ENCODE results near the gene TMEM120B. TPM values are rescaled to one million over a fixed set of nuclear protein-coding genes. Genes with fewer than 3 reads are reported as not detected.

Gene TMEM120B
- total RNA-seq, 1 donor from 2014 or later = 8.5 TPM

DNA sequence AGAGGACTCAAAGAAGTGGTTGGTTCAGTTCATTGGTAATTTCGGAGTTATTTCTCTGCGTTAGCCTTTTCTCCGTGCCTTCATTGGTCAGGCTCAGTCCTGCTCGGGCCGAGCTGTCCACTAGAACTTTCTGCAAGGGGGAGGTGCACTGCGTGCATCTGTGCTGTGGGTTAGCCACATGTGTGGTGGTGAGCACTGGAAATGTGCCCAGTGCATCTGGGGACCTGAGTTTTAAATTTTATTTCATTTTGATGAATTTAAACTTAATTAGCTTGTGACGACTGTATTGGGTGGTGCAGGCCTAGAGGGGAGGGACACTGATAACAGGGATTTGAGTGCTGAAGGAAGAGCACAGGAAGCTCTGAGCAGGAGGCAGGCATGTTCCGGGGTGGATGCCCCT, 115.8 kb downstream of the TMEM120B start:
- intact Hi-C loops (cut with micrococcal nuclease) = no loop called here

DNA sequence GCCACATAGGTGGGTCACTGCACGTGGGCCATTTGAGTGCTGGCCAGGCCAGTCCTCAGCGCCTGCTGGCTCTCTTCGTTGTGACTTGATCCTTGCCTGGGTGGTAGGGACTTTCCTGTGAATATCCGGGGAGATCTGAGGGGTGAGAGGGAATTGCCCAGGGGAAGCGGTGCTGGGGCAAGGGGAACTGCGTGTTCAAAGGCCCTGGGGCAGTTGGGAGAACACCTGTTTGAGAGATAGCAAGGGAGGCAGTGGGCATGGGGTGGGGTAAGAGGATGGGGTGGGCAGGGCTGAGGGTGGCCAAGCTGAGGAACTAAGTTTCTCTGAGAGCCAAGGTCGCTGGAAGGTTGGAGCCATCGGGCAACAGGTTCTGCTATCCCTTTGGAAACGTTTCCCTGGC, 116.3 kb downstream of the TMEM120B start:
- intact Hi-C loops (cut with micrococcal nuclease) = no loop called here

DNA sequence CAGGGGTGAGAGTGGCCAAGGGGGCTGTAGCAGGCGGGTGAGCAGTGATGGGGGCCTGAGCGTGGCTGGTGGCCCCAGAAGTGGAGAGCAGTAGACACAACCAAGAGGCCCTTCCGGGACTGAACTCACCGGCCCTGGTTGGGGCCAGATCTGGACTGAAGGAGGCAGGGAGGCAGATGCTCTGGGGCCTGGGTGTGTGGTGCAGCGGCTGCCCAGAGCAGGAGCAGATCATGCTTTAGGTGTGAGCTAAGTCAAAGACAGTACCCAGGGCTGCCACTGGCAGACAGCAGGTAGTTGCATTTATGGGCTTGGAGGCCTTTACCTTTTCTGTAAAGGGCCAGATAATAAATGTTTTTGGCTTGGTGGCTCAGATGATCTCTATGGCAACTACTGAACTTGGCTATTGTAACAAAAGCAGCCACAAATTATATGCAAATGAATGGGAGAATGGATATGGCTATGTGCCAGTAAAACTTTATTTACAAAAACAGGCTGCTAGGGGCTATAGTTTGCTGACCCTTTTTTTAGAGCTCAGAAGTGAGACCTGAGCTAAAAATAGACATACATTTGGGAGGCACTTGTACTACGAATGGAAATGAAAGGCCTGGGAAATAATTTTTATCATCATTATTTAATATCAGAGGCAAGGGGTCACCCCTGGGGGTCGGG, 116.8 kb downstream of the TMEM120B start:
- intact Hi-C loops (cut with micrococcal nuclease) = no loop called here

DNA sequence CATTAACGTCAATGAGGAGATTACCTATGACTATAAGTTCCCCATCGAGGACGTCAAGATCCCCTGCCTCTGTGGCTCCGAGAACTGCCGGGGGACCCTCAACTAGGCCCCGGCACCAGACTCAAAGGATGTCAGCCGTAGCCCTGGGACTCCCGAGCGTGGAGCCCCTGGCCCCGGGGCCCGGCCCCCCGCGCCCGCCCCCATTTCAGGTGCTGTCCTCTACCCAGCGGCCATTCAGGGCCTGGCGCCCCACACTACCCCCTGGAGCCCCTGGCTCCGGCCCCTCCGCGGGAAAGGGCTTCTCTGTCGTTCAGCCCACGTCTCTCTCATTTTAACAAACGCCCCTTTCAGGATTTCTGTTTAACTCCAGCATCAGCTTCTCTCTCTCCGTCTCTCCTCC, 117.6 kb downstream of the TMEM120B start:
- intact Hi-C loops (cut with micrococcal nuclease) = no loop called here

DNA sequence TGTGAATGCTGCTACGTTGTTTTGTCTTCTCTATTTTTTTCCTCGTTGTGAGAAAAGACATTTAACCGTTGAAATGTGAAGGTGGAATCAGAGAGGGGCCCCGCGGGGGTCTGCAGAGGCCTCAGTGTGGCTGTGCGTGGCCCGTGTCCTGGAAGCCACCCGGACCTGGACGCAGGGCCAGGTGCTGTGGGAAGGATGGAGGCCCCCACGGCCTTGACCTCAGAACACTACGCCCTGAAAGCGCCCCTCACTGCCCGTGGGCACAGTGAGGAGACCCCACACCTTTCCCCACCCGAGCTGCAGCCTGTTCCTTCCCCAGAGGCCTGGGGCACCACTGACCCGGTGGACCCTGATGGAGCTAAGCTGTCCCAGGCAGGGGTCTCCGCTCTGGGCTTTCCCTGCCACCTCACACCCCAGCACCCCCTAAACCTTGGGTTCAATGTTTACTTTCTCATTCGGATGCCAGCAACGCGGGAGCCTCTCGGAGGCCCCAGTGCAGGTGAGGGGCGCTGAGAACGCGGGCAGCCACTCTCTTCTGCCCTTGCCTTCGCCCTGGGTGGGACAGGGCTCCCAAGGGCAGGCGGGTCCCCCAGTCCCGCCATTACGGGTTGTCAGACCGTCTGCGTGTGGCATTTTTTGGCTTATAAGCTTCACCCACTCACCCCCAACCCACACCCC, 118.2 kb downstream of the TMEM120B start:
- intact Hi-C loops (cut with micrococcal nuclease) = no loop called here

Other genes starting within 250 kb of the TMEM120B start
- gene KDM2B, start 131.7 kb upstream of the TMEM120B start, total RNA-seq = 58.2 and 60.4 TPM in 2 replicates
- gene ORAI1, start 86.2 kb upstream of the TMEM120B start, total RNA-seq = 60.5 and 63.9 TPM in 2 replicates
- gene MORN3, start 43.1 kb upstream of the TMEM120B start, total RNA-seq = 0.82 and 0.84 TPM in 2 replicates
- 108 and 116 TPM in 2 replicates for gene RHOF, start 80.9 kb downstream of the TMEM120B start, total RNA-seq
- gene SETD1B, start 91.3 kb downstream of the TMEM120B start, total RNA-seq = 32.6 and 32.7 TPM in 2 replicates
- not detected in 2 replicates for gene HPD, start 146.1 kb downstream of the TMEM120B start, total RNA-seq
- 56.2 and 66.2 TPM in 2 replicates for gene PSMD9, start 176.0 kb downstream of the TMEM120B start, total RNA-seq
- 0.48 and 0.66 TPM in 2 replicates for gene CFAP251, start 205.8 kb downstream of the TMEM120B start, total RNA-seq

All from T-helper 2 cell treated with Interferon-gamma antibody and Interleukin-4, amounts not matched to agents 100 ng/mL and 5 ng/mL, for 36 hours (primary cell).